AG09319 (cell line): ENCODE measurements around the gene ABCA4.
A peak's percentile ranks its signal among the peaks of the same experiment; 100 is the strongest.
"Not testable (repeated sequence)": the region's sequence is repeated elsewhere in the genome, so short reads cannot be mapped to it uniquely, and the experiment has no call there.

Experiments used
- DNase-seq: peaks from one replicate; pipeline ENCODE4 v3.0.0-alpha.2; 2010; ENCODE audit warnings: low read depth; ENCODE audit errors: extremely low read depth
- TF ChIP-seq, protein P1 (sequence below): IDR thresholded peaks from 2 replicates; pipeline ENCODE4 v1.5.1; 2011; ENCODE audit warnings: low read depth, mild to moderate bottlenecking, inconsistent platforms, low read length, moderate library complexity

Gene ABCA4

DNA sequence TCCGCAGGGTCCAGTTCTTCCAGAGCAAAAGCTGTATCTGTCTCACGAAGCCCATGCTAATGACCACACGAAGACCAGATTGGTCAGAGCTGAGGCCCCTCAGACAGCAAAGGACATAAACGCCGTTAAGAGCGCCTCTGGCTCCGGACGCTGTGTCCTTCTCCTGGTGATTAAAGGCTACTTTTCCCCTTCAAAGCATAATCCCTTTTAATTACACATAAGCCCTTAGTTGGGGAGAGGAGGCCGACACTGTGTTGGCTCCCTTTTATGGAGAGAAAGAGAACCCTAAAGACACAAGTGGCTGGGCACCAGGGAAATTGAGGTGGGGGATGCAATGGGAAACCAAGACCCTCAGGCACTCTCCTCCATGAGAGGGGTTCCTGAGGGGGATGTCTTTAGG is at the start of gene ABCA4:
Gene ABCA4 (minus strand): TSS at position 158 of the 400 bp plus-strand sequence. CDS start 103 bp downstream, at position 55.
- DNase-seq = no peak
- TF ChIP-seq, protein P1, sequence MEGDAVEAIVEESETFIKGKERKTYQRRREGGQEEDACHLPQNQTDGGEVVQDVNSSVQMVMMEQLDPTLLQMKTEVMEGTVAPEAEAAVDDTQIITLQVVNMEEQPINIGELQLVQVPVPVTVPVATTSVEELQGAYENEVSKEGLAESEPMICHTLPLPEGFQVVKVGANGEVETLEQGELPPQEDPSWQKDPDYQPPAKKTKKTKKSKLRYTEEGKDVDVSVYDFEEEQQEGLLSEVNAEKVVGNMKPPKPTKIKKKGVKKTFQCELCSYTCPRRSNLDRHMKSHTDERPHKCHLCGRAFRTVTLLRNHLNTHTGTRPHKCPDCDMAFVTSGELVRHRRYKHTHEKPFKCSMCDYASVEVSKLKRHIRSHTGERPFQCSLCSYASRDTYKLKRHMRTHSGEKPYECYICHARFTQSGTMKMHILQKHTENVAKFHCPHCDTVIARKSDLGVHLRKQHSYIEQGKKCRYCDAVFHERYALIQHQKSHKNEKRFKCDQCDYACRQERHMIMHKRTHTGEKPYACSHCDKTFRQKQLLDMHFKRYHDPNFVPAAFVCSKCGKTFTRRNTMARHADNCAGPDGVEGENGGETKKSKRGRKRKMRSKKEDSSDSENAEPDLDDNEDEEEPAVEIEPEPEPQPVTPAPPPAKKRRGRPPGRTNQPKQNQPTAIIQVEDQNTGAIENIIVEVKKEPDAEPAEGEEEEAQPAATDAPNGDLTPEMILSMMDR = no peak

DNA sequence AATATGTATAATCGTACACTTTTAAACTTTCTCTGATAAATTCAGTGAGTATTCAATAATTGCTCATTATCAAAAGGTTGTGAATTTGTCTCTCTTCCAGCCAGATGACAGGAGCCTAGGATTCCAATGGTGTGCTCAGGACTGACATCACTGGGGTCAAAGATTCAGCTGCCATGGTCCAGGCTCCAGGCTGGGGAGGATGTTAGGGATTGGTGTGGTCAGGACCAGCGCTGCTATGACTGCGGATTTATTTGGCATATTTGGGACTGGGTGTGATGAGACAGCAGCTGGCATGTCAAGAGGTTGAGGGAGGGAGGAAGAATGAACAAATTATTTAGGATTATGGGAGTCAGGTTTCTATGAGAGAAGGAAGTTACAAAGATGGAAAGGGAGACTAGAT is 48.2 kb upstream of the ABCA4 start:
- no peak for DNase-seq
- TF ChIP-seq, protein P1 = no peak

DNA sequence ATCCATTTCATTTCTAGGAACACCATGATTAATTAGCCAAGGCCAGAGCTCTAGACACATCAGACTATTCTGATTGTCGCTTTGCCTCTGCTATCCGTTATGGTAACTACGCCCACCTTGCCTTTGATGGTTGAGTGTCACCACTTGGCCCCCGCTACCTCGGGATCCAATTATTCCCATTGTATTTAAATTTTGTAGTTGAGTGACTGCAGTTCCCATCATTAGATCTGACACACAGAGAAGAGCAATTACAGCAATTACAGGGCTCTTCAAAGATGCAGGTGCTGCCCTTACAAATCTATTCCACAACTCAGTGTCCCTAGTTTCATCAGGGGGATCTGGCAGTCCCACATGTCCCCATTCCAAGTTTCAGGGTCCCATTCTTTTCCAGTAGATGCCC is 44.9 kb upstream of the ABCA4 start:
- TF ChIP-seq, protein P1 = no peak
- DNase-seq = no peak

DNA sequence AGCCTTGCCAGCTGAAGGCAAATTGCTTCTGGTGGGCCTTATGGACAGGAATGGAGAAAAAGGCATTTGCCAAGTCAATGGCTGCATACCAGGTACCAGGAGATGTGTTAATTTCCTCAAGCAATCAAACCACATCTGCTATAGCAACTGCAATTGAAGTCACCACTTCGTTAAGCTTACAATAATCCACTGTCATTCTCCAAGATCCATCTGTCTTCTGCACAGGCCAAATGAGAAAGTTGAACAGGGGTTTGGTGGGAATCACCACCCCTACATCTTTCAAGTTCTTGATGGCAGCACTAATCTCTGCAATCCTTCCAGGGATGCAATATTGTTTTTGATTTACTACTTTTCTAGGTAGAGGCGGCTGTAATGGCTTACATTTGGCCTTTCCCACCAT is 43.9 kb upstream of the ABCA4 start:
- DNase-seq = not testable (repeated sequence)

DNA sequence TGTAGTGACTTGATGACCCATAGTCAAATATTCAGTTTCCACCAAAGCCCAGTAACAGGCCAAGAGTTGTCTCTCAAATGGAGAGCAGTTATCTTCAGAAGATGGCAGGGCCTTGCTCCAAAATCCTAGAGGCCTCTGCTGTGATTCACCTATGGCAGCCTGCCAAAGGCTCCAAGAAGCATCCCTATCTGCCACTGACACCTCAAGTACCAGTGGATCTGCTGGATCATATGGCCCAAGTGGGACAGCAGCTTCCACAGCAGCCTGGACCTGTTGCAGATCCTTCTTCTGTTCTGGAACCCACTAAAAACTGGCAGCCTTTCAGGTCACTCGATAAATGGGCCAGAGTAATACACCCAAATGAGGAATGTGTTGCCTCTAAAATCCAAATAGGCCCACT is 43.2 kb upstream of the ABCA4 start:
- DNase-seq = not testable (repeated sequence)

DNA sequence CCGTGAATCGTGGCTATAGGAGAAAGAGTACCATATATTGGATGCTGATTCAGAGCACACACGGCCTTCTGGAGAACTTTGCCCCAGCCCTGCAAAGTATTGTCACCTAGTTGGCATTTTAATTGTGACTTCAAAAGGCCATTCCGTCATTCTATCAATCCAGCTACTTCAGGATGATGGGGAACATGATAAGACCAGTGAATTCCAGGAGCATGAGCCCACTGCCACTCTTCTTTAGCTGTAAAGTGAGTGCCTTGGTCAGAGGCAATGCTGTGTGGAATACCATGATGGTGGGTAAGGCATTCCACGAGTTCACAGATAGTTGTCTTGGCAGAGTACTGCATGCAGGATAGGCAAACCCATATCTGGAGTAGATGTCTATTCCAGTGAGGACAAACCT is 42.3 kb upstream of the ABCA4 start:
- not testable (repeated sequence) for DNase-seq

DNA sequence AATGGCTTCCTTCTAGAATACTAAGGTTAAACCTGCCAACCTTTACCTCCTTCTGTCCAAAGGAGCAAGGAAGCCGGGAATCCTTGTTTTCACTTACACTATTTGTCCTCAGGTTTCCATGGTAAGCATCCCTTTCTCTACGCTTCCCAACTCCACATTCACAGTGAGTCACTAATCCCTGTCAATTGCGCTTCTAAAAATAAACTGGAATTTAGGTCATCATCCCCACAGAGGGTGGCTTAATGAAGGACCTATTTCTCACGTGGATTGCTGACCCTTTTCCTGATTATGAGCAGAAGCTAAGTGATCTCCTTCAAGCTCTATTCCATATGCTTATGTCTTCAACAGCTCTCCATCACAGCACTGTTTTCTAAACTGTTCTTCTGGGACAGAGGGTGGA is 39.9 kb upstream of the ABCA4 start:
- TF ChIP-seq, protein P1 = no peak
- peak; percentile 46 for DNase-seq

DNA sequence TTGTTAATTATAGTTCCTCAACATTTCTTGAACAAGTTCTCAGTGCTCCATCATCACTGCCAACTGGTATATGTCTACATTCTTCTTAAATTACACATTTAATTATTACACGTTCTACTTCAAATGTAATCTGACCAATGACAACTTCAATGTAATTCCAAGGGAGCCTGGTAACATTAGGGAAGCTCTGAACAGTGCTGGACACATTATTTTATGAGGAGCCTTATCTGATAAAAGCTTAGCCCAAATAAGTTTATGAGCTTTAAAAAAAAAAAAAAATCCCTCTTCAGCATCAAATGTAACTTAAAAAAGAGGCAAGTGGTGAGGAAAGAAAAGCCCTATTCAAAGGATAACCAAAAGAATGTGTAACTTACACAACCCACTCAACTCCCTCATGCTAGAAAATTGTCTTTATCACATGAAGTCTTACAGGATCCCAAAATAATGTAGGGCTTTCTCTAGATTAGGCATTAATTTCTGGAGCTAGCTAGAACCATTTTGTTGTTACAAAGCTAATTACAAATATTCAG is 35.2 kb upstream of the ABCA4 start:
- DNase-seq = no peak
- TF ChIP-seq, protein P1 = no peak

DNA sequence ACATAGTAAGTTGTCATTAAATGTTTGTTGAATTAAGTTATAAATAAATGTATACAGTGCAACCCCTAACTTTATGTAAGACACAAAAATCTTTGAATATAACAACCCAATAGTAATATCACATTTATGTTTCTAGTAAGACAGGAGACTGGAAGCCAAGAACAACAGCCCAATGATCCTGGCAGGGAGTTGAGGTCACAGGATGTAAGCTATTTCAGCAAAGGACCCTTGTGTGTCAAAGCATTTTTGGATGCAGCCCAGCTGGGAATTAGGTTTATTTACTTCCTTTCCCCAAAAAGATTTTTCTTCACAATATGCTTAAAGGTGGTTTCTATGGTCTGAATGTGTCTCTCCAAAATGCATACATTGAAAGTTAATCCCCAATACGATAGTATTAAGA is 34.0 kb upstream of the ABCA4 start:
- DNase-seq = no peak
- TF ChIP-seq, protein P1 = no peak
